GM18520 (cell line): Measurements from ENCODE around the gene KIF7.

Experiments
- ATAC-seq: cut with Tn5 transposase; IDR thresholded peaks from one replicate; pipeline ENCODE4 v1.9.1; 2021; ENCODE audit not compliant: unreplicated experiment

Gene KIF7

DNA sequence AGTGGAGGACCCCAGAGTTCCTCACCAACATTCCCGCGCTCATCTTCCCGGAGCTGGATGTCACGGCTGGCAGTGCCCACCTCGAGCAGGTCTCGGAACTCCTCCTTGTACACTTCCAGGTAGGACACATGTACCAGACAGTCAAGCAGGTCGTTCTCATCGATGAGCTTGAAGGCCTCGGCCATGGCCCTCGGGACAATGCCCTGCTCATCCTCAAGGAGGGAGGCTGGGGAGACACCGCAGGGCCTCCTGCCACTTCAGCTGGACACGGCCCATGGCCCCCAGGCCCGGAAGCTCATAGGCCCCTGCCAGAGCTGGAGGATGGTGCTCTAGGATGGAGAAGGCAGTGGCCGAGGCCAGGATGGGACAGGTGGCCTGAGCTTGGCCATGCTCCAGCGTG lies 5.6 kb downstream of the KIF7 start:
- no peak for ATAC-seq

DNA sequence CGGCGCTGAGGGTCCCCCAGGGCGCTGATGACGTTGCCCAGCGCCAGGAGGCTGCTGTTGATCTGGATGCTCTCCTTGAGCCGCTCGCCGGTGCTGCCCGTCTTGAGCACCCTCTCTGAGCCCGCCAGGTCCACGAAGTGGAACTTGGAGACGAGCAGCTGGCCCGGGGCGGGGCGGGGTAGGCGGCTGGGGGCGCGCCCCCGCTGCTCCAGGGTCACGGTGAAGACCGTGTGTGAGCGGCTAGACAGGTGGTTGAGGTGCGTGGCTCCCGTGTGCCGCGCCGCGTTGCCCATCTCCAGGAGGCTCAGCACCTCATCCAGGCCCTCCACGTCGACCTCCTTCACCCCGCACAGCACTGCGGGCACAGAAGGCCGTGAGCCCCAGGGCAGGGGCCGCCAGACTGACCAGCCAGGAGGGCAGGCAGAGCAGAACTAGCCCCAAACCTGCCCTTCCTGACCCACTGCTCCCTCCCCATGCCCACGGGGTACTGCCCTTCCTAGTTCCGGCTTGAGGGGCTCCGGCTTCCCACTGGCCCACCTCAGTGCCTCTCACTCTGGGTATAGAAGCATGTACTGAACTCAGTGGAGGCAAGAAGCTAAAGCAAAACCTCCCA lies 6.1 kb downstream of the KIF7 start:
- ATAC-seq = no peak

DNA sequence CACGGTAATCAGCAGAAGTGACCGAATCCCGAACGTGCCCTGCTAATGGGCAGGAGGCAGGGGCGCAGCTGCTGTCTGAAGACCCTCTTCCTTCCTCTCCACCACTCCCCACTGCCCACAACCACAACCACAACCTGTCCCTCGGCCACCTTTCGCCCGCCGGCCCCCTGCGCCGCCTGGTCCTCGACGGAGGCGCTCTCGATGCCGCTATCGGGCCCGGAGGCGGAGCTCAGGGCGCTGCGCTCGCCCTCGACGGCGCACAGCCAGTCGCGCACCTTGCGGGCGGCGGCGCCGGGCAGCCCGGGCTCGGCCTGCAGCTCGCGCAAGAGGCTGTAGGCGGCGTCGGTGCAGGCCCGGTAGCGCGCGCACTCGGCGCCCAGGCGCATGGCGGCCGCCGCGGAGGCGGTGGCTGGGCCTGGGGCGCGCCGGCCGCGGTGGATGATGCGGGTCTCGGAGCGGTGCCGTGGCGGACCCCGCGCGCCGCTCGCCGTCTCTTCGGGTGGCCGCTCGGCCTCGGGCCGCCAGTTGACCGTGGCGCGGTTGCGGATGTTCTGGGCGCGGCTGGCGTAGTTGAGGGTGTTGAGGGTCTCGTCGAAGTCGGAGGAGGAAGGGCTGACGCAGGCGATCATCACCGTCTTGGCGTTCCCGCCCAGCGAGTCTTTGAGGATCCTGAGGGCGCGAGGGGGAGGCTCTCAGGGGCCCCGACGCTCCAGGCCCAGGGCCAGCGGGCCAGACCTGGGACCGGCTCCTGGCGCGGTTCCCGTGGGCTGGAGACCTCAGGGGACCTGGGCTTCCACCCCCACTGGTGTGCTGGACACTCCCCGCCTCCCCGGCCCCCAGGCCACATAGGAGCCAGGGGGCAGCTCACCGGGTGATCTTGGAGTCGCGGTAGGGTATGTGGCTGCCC lies 6.9 kb downstream of the KIF7 start:
- no peak for ATAC-seq

DNA sequence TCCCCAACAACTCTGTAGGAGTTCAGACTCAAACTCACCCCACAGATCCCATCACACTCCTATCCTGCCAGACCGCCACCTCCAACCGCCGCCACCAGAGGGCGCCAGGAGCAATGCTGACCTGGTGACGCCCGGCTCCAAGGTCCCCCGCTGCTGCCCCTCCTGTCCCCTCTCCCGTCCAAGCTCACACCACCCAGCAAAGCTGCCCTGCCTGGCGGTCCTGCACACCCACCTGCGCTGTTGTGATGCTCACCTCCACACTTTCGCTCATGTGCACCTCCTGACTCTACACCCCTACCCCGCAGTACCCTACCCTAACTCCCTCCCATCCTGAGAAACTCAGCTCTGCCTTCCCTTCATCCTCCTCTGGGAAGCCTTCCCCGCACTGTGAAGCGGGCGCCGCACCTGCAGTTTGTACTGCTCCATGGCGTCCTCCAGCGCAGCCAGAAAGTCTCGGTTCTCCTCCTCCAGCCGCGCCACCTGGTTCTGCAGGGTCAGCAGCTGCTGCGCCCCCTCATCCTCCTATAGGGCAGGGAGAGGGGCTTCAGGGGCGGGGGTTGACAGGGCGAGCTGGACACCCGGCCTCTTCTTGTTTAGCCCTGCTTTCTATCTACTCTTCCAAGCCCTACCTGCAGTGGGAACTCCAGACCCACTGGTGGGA lies 7.9 kb downstream of the KIF7 start:
- ATAC-seq = no peak

DNA sequence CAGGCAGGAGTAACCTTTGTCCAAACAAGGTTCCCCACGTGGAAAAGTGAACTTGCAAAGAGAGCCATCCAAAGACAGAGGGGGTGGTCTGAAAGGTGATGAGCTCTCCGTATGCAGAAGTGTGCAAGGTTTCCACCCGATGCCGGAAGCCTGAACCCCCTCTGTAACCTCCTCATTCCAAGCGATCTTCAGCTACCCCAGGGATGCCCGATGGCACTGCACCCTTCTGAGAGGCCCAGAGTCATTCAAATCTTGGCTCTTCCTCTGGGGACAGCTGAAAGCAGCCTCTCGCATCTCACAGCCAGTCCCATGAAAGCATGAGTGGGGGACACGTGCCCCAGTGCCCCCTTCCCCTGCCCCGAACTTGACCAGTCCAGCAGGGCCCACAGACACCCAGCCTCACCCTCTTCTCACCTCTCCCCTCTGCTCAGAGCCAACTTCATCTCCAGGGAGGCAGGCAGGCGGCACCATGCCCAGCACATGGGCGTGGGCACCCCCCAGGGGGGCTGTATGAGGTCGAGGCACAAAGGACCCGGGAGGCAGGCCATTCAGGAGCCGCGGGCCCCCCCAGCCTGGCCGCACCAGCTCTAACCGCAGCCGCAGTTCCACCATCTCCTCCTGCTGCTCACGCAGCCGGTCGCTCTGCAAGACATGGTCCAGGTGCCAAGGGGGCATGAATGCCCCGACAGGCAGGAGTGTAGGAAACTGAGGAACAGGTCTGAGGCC lies 8.7 kb downstream of the KIF7 start:
- ATAC-seq = no peak

DNA sequence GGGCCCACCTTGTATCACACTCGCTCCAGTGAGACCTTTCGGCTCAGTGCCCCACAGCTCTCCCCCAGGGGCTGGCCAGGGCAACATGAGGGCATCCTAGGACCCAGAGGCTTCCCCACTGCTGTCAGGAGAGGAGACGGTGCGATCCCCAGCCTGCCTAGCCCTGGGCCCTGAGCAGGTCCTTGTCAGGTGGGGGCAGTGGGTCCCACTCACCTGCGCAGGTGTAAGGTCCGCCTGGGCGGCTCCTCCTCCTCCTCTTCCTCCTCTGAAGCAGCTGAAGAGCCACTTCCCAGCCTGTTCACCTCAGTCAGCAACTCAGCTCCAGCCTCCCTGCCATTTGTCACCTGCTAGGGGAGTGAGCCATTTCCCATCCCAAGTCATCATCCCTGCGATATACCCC lies 9.6 kb downstream of the KIF7 start:
- ATAC-seq = no peak

DNA sequence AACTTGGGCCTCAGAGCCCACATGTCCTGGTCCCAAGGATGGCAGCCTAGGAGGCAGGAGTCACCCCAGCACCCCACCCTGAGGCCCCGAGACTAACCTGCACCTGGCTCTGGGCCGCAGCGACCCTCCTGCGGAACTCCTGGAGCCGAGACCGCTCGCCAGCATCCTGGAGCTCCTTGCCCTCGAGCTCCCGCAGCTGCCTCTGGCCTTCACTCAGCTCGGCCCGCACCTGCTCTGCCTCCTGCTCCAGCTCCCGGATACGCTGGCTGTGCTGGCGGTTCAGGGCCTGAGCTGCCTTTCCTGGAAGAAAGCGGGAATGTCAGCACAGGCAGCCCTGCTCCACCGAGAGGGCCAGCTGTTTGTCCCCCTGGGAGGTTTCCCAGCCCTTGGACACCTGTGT lies 13.2 kb downstream of the KIF7 start:
- ATAC-seq = no peak

DNA sequence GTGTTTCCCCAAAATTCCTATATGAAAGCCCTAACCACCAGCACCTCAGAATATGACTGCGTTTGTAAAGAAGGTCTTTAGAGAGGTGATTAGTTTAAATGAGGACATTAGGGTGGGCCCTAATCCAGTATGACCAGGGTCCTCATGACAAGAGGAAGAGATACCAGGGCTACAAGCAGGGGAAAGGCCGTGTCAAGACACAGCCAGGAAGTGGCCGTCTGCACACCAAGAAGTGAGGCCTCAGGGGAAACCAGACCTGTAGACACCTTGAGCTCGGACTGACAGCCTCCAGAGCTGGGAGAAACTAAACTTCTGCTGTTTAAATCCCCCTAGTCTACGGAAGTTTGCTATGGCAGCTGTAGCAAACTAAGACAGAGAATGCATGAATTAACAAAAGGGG lies 14.2 kb downstream of the KIF7 start:
- ATAC-seq = no peak

DNA sequence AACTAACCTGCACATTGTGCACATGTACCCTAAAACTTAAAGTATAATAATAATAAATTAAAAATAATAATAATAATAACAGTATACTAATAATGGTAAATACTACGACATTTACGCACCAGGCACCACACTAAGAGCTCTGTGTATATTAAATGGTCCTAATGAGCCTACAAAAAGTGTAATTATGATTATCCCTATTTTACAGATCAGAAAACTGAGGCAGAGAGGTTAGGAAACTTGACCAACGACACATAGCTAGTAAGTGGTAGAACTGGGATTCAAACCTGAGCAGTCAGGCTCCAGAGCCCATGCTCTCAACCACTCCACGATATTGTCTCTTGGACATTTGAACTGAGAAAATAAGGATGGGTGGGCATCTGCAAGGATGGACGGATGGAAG lies 15.0 kb downstream of the KIF7 start:
- ATAC-seq = no peak

DNA sequence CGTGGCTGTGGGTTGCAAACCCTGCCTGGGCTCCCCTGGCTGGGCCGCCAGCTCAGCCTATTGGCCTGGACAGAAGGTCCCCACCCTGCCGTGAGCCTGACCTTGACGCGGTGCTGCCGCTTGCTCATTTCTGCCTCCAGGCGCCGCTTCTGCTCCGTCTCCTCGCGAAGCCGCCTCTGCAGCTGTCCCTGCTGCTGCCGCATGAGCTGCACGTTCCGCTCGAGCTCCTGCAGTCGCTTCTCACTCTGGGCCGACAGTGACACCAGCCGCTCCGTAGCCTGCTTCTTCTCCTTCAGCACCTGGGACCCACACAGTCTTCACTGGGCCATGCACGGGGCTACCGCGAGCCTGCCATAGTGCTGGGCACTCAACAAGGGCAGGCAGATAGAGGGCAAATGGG lies 21.7 kb downstream of the KIF7 start:
- no peak for ATAC-seq

DNA sequence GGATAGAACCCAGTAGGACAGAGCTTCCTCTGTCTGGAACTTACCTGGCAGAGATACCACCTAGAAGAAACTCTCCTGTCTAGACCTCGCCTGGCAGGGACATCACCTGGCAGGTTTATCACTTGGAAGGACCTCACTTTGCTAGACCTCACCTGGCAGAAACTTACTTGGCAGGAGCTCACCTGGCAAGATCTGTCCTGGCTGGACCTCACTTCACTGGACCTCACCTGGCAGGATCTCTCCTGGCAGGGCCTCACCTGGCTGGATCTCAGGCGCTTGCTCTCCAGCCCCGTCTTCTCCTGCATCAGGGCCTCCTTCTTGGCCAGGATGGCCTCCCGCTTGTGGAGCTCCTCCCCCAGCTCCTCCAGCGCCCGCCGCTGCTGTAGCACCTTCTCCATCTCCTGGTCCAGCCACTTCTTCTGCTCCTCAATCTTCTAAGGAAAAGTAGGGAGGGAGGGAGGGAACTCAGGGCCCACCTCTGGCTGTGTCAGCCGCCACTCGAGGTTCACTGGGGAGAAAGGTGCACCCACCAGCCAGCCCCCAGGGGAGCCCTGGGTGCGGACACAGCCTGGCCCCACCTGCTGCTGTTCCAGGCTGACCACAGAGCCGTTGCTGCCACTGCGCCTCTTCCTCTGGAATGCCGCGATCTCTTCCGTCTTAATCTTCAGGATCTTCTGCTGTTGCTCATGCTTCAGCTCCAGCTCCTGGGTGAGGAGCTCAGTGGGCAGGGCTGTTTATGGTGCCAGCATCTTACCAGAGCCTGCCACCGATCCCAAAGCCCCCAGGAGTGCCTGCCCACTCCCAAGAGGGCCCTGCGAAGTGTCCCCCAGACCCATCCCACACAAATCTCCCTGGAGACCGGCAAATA lies 22.5 kb downstream of the KIF7 start:
- no peak for ATAC-seq

DNA sequence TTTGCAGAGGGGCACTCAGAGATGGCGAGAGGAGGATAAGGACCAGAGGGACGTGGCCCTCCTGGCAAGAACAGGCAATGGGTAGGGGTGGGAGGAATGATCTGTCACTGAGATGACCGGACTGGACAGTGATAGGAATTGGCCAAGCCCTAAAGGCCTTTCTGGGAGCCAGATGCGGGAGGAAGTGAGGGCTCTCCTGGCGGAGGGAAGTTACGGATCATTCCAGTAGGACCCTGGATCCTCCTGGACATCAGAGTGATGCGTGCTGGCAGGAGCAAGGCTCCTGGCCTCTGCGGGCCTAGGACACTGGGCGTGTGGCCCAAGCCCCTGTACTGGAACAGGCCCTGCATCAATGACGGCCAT lies 23.4 kb downstream of the KIF7 start:
- ATAC-seq = no peak

DNA sequence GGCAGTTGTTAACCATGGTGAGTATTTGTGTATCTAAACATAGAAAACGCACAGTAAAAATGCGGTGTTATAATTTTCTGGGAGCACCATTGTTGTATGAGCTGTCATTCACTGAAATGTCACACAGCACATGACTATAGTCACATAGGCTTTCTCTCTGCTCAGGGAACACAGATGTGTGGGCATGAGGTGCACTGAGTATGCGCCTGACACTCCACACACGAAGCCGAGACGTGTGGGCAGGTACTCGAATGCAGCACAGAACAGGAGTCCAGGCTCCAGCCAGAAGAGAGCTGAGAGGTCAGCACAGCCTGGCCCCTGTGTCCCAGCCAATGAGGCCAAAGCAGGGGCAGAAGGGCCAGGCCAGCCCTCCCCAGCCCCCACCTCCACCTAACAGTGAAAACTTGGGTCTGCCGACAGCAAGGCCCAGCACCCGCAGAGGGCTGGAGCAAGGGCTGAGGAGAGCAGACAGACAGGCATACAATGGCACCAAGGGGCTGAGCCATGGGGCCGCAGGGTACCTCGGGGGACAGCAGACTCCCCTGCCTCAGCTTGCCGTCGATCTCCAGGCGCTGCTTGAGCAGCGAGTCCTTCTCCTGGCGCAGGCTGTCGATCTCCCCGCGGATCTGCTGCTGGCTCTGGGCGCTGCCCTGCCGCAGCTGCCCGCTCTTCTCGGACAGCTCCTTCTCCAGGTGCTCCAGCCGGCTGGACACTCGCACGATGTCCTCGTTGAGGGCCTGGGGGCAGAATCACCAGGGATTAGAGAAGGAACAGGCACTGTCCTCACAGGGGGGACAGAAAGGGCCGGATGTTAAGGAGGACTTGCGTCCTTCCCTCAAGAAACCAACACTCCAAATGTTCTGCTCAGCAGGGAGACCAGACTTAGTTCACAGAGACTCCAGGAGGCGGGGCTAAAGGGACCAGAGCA lies 24.0 kb downstream of the KIF7 start:
- no peak for ATAC-seq

DNA sequence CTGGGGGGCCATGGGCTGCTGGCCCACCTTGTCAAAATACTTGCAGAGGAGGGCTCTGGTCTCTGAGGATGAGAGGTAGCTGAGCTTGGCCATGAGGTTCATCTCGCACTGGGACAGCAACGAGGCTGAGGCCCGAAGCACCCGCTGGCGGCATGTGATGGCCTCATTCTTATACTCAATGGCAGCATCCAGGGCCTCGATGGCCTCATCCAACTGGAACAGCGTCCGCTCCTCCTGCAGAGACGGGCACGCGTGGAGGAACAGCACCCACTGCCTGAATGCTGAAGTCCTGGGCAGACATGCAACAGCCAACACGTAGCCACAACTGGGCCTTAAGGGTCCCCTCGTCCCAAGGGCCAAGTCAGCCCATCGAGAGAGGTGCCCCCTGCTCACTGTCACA lies 25.0 kb downstream of the KIF7 start:
- no peak for ATAC-seq

DNA sequence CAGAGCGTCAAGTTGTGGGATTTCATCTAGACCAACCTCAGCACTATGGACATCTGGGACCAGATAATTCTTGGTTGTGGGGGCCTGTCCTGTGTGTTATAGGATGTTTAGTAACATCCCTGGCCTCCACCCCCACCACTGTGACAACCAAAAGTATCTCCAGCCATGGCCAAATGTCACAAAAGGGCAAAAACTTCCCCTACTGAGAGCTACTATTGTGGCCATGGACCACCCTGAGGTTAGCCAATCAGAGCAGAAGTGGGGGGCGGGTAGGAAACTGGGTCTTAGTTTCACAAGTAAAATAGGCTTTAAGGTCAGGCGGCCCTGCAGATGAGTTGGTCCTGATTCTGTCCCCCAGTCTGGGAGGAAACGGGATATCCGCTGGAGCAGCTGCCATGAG lies 25.4 kb downstream of the KIF7 start:
- no peak for ATAC-seq

DNA sequence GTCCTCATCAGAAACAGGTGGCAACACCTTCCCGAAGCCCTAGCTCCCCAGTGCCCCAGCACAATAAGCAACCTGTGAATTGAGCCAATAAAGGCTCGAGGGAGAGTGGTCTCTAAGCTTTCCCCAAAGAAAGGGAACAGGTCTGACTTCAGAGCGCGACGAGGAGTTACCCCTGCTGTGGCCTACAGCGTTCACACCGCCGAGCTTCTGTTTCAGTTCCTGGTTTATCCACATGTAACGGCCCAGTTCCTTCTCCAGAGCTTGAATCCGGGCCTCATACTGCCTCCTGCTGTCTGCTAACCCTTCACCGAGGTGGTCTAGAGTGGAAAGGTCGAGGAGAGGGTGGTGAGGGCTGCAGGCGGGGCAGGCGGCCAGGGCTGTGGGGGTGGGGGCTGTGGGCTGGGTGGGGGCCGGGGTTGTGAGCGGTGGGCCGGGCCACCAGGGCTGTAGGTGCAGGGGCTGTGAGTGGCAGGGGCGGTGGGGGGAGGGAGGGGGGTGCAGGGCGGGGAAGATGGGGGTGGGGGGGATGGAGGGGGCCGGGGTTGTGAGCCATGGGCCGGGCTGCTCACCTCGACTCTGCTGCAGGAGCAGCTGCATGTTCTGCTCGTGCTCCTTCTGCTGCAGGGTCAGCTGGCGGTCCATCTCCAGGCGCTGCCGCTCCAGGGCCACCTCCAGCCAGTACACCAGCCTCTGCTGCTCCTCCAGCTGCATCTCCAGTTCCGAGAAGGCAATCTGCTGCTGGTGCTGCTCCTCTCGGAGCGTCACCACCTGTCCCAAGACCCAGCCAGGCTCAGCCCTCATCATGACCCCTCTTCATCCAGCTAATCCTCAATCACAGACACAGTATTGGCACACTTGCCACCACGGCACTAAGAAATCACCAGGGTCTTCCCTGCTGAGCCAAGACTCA lies 26.2 kb downstream of the KIF7 start:
- ATAC-seq = no peak

DNA sequence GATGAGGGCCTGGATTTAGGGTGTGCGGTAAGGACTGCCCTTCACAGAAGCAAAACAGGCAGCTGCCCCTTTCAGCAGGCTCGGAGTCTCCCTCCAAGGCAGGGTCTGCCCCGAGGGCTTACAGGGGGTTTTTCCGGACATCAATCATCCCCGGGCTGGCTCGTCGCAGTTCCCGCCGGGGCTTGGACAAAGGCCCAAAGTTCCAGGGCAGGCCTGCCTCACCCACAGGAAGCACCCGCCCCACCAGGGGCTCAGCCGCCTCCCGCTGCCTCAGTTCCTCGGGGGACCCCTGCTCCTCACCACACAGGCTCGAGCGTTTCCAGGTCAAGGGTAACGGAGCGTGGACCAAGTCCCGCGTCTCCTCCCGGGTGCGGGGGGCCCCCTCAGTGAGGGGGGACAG lies 27.0 kb downstream of the KIF7 start:
- no peak for ATAC-seq

DNA sequence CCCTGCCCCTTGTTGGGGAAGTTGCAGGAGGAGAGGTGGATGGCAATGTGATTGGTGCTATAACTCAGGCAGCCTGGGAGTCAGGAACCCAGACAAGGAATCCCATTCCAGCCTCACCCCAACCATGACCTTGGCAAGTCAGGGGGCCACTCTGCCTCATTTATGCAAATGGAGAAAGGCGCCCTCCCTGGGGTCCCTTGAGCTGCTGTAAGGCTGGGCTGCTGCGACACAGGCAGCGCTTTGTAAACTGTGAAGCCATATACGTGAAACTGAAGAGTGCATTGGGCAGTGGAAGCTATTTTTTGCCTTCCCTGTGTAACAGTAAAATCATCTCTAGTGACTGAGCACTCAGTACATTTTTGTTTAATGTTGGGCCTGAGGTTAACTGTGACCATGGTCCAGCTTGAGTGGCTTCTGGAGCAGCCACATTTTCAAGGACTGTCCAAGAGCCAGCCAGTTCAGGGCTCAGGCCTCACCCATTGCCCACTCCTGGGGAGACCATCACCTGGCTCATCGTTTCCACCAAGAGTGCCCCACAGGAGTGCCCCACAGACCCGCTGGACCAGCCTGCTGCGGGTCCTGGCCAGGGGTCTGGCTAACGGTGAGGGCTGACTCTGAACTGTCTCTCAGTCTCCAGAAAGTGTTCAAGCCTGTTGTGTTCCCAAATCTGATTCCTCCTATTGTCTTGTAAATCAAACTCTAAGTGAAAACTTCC lies 27.9 kb downstream of the KIF7 start:
- no peak for ATAC-seq
